Neural cell (in vitro differentiated cells): ENCODE data around the gene PPP2R5E. TPM values are rescaled to one million over a fixed set of nuclear protein-coding genes. Genes with fewer than 3 reads are reported as not detected.
A peak's percentile ranks its signal among the peaks of the same experiment; 100 is the strongest.

Experiments
- H2AFZ ChIP-seq: fragments of 200-600, 300-800 bp; sonication (generic), shearing (Covaris generic); 2 replicates; pipeline ENCODE4 v1.6.0; 2014; ENCODE audit warnings: low read depth, mild to moderate bottlenecking, antibody characterized with exemption, low read length, moderate library complexity
- H3F3A ChIP-seq: fragments of 200-600 bp; shearing (Covaris generic); 2 replicates; pipeline ENCODE4 v1.6.1; 2016; ENCODE audit warnings: mild to moderate bottlenecking, moderate library complexity, mixed read lengths, antibody characterized with exemption, low read length; ENCODE audit not compliant: insufficient read depth, poor library complexity, severe bottlenecking
- H3K27ac ChIP-seq: fragments of 200-600, 300-800 bp; sonication (generic), shearing (Covaris generic); 2 replicates; pipeline ENCODE4 v1.5.1; 2014; ENCODE audit warnings: mild to moderate bottlenecking, low read length, moderate library complexity
- H3K27me3 ChIP-seq: fragments of 300-800, 200-600 bp; sonication (generic), shearing (Covaris generic); 2 replicates; pipeline ENCODE4 v1.6.0; 2014; ENCODE audit warnings: mild to moderate bottlenecking, low read depth, low read length, moderate library complexity; ENCODE audit not compliant: insufficient read depth
- H3K36me3 ChIP-seq: fragments of 300-800, 200-600 bp; sonication (generic), shearing (Covaris generic); 2 replicates; pipeline ENCODE4 v1.5.1; 2014; ENCODE audit warnings: mild to moderate bottlenecking, antibody characterized with exemption, low read length, moderate library complexity; ENCODE audit not compliant: insufficient read depth
- H3K4me2 ChIP-seq: fragments of 300-800, 200-600 bp; sonication (generic), shearing (Covaris generic); 2 replicates; pipeline ENCODE4 v1.6.0; 2014; ENCODE audit warnings: mild to moderate bottlenecking, low read length
- H3K4me3 ChIP-seq: fragments of 300-800, 200-600 bp; sonication (generic), shearing (Covaris generic); 2 replicates; pipeline ENCODE4 v1.5.1; 2014; ENCODE audit warnings: mild to moderate bottlenecking, low read length, moderate library complexity
- H3K79me2 ChIP-seq: fragments of 200-600 bp; shearing (Covaris generic); replicated peaks from 2 replicates; pipeline ENCODE4 v1.6.0; 2014; ENCODE audit warnings: mild to moderate bottlenecking, low read length, moderate library complexity; ENCODE audit not compliant: insufficient read depth
- H3K9ac ChIP-seq: fragments of 300-800, 200-600 bp; sonication (generic), shearing (Covaris generic); 2 replicates; pipeline ENCODE4 v1.6.1; 2016; ENCODE audit warnings: mild to moderate bottlenecking, low read length, mixed read lengths
- H3K9me2 ChIP-seq: fragments of 200-600 bp; shearing (Covaris generic); 2 replicates; pipeline ENCODE4 v1.6.1; 2016; ENCODE audit warnings: mild to moderate bottlenecking, low read length, mixed read lengths; ENCODE audit not compliant: insufficient read depth
- H3K9me3 ChIP-seq: fragments of 200-600, 300-800 bp; sonication (generic), shearing (Covaris generic); 2 replicates; pipeline ENCODE4 v1.6.1; 2016; ENCODE audit warnings: mild to moderate bottlenecking, mixed run types, low read length, moderate library complexity, mixed read lengths
- H4K20me1 ChIP-seq: fragments of 200-600 bp; shearing (Covaris generic); 2 replicates; pipeline ENCODE4 v1.6.1; 2016; ENCODE audit warnings: mild to moderate bottlenecking, mixed run types; ENCODE audit not compliant: insufficient read depth
- EP300 ChIP-seq: fragments of 450-650 bp; conservative IDR thresholded peaks from 2 replicates; pipeline ENCODE4 v1.6.1; 2014; ENCODE audit warnings: antibody characterized with exemption, mild to moderate bottlenecking, moderate library complexity; ENCODE audit not compliant: poor library complexity, severe bottlenecking
- EZH2 ChIP-seq: fragments of 200-600, 300-800 bp; shearing (Covaris generic), sonication (generic); IDR thresholded peaks from 2 replicates; pipeline ENCODE4 v1.6.1; 2014; ENCODE audit warnings: antibody characterized with exemption, low read length, borderline replicate concordance, mild to moderate bottlenecking; ENCODE audit not compliant: insufficient read depth, poor library complexity, severe bottlenecking
- MXI1 ChIP-seq: fragments of 450-650 bp; conservative IDR thresholded peaks from 2 replicates; pipeline ENCODE4 v1.6.1; 2014; ENCODE audit warnings: antibody characterized with exemption, mild to moderate bottlenecking; ENCODE audit not compliant: poor library complexity, severe bottlenecking
- POLR2AphosphoS5 ChIP-seq: IDR thresholded peaks from 2 replicates; pipeline ENCODE4 v1.6.1; 2012
- RAD21 ChIP-seq: fragments of 450-650 bp; conservative IDR thresholded peaks from 2 replicates; pipeline ENCODE4 v1.6.1; 2014; ENCODE audit warnings: antibody characterized with exemption, mild to moderate bottlenecking, moderate library complexity
- REST ChIP-seq: IDR thresholded peaks from 2 replicates; pipeline ENCODE4 v1.6.1; 2012; ENCODE audit warnings: borderline replicate concordance
- SMC3 ChIP-seq: fragments of 450-650 bp; conservative IDR thresholded peaks from 2 replicates; pipeline ENCODE4 v1.6.1; 2014; ENCODE audit warnings: antibody characterized with exemption, mild to moderate bottlenecking, moderate library complexity; ENCODE audit not compliant: poor library complexity
- TAF1 ChIP-seq: IDR thresholded peaks from 2 replicates; pipeline ENCODE4 v1.6.1; 2012; ENCODE audit warnings: low read depth
- polyA plus RNA-seq: library from polyadenylated mRNA; depleted of rRNA; stranded (reverse); fragments of >200 nt; gene quantifications from 2 replicates; pipeline ENCODE4 v1.2.3, GENCODE V29; 2014
- TF ChIP-seq, protein P1 (sequence below): fragments of 450-650 bp; IDR thresholded peaks from 2 replicates; pipeline ENCODE4 v1.5.1; 2014; ENCODE audit warnings: antibody characterized with exemption, mild to moderate bottlenecking, moderate library complexity; ENCODE audit not compliant: poor library complexity, severe bottlenecking

Gene PPP2R5E
- polyA plus RNA-seq, 1 donor from 2014 or later, result 26.7 TPM

- H3K4me2 ChIP-seq, result no peak overlapping the region
- no peak overlapping the region for H2AFZ ChIP-seq
- no peaks in the 10 kb centered on the region for H3K27me3 ChIP-seq
- H3F3A ChIP-seq, result no peaks in the 10 kb centered on the region
- H3K27ac ChIP-seq, result no peak overlapping the region
- no peaks in the 10 kb centered on the region for H3K9me3 ChIP-seq
- H3K9me2 ChIP-seq, result no peaks in the 10 kb centered on the region
- H3K79me2 ChIP-seq, result no peaks in the 10 kb centered on the region
- TF ChIP-seq SMC3 (no peak), EZH2 (no peak), POLR2AphosphoS5 (no peak), REST (no peak), RAD21 (no peak), TAF1 (no peak), EP300 (no peak), MXI1 (no peak)
- TF ChIP-seq, protein P1, sequence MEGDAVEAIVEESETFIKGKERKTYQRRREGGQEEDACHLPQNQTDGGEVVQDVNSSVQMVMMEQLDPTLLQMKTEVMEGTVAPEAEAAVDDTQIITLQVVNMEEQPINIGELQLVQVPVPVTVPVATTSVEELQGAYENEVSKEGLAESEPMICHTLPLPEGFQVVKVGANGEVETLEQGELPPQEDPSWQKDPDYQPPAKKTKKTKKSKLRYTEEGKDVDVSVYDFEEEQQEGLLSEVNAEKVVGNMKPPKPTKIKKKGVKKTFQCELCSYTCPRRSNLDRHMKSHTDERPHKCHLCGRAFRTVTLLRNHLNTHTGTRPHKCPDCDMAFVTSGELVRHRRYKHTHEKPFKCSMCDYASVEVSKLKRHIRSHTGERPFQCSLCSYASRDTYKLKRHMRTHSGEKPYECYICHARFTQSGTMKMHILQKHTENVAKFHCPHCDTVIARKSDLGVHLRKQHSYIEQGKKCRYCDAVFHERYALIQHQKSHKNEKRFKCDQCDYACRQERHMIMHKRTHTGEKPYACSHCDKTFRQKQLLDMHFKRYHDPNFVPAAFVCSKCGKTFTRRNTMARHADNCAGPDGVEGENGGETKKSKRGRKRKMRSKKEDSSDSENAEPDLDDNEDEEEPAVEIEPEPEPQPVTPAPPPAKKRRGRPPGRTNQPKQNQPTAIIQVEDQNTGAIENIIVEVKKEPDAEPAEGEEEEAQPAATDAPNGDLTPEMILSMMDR, result no peak
- H3K9ac ChIP-seq, result no peak overlapping the region
- H3K4me3 ChIP-seq, result no peak overlapping the region
- no peaks in the 10 kb centered on the region for H3K36me3 ChIP-seq
- no peaks in the 10 kb centered on the region for H4K20me1 ChIP-seq
These were observed 175.3 kb downstream of the PPP2R5E start for GRCh38 chr14:63367742-63368364.

DNA sequence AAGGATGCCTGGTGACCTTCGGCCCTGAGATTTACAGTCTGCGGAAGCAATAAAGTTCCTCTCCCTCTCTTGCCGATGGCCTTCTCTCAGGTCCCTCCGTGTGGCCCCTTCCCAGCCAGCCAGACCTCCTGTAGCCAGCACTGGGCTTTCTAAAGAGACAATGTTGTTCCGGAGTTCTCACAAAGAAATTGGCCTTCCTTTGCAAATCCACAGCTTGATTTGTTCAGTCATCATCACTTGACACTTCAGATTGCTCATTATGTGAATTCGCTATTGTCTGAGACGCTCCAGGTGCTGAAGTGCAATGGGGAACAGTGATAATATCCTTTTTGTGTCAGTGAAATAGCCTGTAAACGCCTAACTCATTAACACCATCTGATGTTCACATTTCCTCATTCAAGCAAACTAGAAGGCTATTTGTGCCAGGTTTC is 180.8 kb downstream of the PPP2R5E start:
- Histone ChIP-seq H3K4me3 (peak overlapping the region; percentile 53), H3K36me3 (no peaks in the 10 kb centered on the region), H3K79me2 (no peaks in the 10 kb centered on the region), H3K9ac (peak overlapping the region; percentile 53), H3F3A (peaks cover 7% of the 10 kb centered on the region), H4K20me1 (no peaks in the 10 kb centered on the region), H3K9me2 (no peaks in the 10 kb centered on the region), H3K27me3 (no peaks in the 10 kb centered on the region), H3K27ac (peak overlapping the region; percentile 89), H3K4me2 (peak overlapping the region; percentile 76), H3K9me3 (no peaks in the 10 kb centered on the region), H2AFZ (peak overlapping the region; percentile 27)
- TF ChIP-seq SMC3, result no peak
- peak; percentile 47 for TF ChIP-seq POLR2AphosphoS5

GRCh38 chr14:63361790-63362189 is 181.4 kb downstream of the PPP2R5E start:
- H3K27me3 ChIP-seq, result no peaks in the 10 kb centered on the region
- H3F3A ChIP-seq, result peaks cover 7% of the 10 kb centered on the region
- no peaks in the 10 kb centered on the region for H3K9me3 ChIP-seq
- H2AFZ ChIP-seq, result peak overlapping the region; percentile 27
- no peaks in the 10 kb centered on the region for H4K20me1 ChIP-seq
- H3K79me2 ChIP-seq, result no peaks in the 10 kb centered on the region
- no peaks in the 10 kb centered on the region for H3K9me2 ChIP-seq
- peak overlapping the region; percentile 76 for H3K4me2 ChIP-seq
- H3K9ac ChIP-seq, result peak overlapping the region; percentile 53
- TF ChIP-seq SMC3 (peak; percentile 33), POLR2AphosphoS5 (no peak), RAD21 (peak; percentile 51), REST (no peak)
- TF ChIP-seq, protein P1, result peak; percentile 55
- peak overlapping the region; percentile 53 for H3K4me3 ChIP-seq
- H3K27ac ChIP-seq, result peak overlapping the region; percentile 89
- H3K36me3 ChIP-seq, result no peaks in the 10 kb centered on the region
